ES-I3 (cell line): ENCODE measurements around the gene ITIH3.

Experiments used
- H3K36me3 ChIP-seq: 2 replicates; pipeline ENCODE4 v1.6.1; 2013; ENCODE audit warnings: mild to moderate bottlenecking, low read length, control low read depth, moderate library complexity; ENCODE audit not compliant: insufficient read depth
- H3K4me1 ChIP-seq: 2 replicates; pipeline ENCODE4 v1.6.1; 2013; ENCODE audit warnings: mild to moderate bottlenecking, control low read depth, low read length; ENCODE audit not compliant: insufficient read depth
- H3K9ac ChIP-seq: 2 replicates; pipeline ENCODE4 v1.6.1; 2013; ENCODE audit warnings: low read depth, mild to moderate bottlenecking, low read length, moderate library complexity
- H3K9me3 ChIP-seq: 2 replicates; pipeline ENCODE4 v1.6.1; 2013; ENCODE audit warnings: mild to moderate bottlenecking, low read length, moderate library complexity; ENCODE audit not compliant: control insufficient read depth, insufficient read depth

The ITIH3 gene

DNA sequence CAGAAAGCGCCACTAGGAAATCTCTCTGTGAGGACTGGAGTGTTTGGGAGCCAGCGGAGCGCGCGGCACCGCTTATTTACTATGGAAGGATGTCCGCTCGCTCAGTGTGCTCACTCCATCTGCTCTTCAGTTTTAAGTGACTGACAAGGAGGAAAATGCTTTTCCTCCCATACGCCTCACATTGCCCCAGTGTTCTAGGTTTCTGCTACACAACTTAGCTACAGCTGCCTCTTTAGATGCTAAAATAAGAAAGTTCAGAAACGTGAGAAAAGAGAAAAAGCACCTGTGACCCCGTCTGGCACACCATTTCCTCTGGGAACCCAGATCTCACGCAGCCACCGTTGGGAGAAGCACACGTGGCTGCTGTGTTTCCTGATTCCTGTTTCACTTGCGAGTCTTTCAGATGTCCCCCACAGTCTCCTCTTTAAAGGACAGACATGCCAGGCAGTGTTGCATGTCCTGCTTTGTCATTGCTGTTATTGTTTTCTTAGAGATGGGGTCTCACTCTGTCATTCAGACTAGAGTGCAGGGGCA is 51.9 kb downstream of the ITIH3 start:
- H3K4me1 ChIP-seq = no peaks in the 10 kb centered on the region
- H3K9me3 ChIP-seq = no peaks in the 10 kb centered on the region
- no peak overlapping the region for H3K9ac ChIP-seq
- H3K36me3 ChIP-seq = peaks cover 7% of the 10 kb centered on the region; the same call in 1 of the 2 replicates

GRCh38 chr3:52847241-52847640 is 52.6 kb downstream of the ITIH3 start:
- no peaks in the 10 kb centered on the region for H3K4me1 ChIP-seq

DNA sequence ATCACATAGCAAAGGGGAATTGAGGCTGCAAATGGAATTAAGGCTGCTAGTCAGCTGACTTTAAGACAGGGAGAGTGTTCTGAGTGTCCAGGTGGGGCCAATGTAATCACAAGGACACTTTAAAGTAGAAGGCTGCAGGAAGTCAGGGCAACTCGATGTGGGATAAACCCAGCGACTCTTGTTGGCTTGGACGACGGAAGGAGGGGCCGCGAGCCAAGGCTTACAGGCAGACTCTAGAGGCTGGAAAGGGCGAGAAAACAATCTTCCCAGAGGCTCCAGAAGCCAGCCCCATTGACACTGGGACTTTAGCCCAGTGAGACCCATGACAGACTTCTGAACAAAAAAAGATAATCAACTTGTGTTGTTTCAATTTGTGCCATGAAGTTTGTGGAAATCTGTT is 53.1 kb downstream of the ITIH3 start:
- no peak overlapping the region for H3K9ac ChIP-seq
- H3K9me3 ChIP-seq = no peaks in the 10 kb centered on the region
- peaks cover 7% of the 10 kb centered on the region; the same call in 1 of the 2 replicates for H3K36me3 ChIP-seq
- no peaks in the 10 kb centered on the region for H3K4me1 ChIP-seq

More at GRCh38 chr3:52847241-52847640, 52.6 kb downstream of the ITIH3 start:
- Histone ChIP-seq H3K36me3 (peaks cover 7% of the 10 kb centered on the region; the same call in 1 of the 2 replicates), H3K9me3 (no peaks in the 10 kb centered on the region), H3K9ac (no peak overlapping the region)

DNA sequence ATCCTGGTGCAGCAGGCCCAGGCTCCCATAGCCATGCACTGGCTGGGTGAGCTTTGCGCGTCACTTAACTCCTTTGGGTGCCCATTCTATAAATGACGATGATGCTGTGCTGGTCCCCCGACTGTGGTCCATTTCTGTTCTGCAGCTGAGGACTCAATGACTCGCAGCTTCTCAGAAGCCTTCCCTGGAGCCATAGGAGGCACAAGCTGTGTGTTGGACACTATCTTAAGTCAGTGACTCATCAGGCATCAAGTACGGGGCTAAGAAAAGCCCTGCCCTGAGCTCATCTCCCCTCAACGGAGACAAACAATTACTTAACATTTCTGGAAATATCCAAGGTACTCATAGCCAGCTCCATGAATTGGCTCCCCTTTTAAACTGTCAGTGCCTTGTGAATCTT is 54.0 kb downstream of the ITIH3 start:
- Histone ChIP-seq H3K9me3 (no peaks in the 10 kb centered on the region), H3K36me3 (peaks cover 7% of the 10 kb centered on the region; the same call in 1 of the 2 replicates), H3K9ac (no peak overlapping the region), H3K4me1 (no peaks in the 10 kb centered on the region)

GRCh38 chr3:52849656-52850055 is 55.1 kb downstream of the ITIH3 start:
- no peak overlapping the region for H3K9ac ChIP-seq
- no peaks in the 10 kb centered on the region for H3K4me1 ChIP-seq
- H3K36me3 ChIP-seq = peaks cover 7% of the 10 kb centered on the region; the same call in 1 of the 2 replicates
- H3K9me3 ChIP-seq = no peaks in the 10 kb centered on the region

DNA sequence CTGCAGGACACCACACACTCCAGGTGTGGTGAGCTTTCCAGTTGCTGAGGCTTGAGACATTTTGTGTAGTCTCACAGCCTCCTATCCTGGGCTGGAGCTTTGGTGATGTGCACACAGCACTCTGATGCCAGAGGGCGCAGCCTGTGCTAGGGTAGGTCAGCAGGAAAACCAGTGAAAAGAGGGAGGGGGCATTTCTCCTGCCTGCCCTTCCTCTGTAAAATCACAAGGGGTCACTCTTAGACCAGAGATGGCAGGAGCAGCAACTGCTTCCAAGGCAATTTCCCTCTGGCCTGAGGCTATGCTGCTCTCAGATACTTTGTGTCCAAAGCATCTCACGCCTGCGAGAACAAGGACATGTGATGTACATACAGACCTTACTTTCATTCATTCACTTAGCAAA is 56.8 kb downstream of the ITIH3 start:
- Histone ChIP-seq H3K9ac (no peak overlapping the region), H3K9me3 (no peaks in the 10 kb centered on the region), H3K4me1 (no peaks in the 10 kb centered on the region), H3K36me3 (peaks cover 7% of the 10 kb centered on the region; the same call in 1 of the 2 replicates)

DNA sequence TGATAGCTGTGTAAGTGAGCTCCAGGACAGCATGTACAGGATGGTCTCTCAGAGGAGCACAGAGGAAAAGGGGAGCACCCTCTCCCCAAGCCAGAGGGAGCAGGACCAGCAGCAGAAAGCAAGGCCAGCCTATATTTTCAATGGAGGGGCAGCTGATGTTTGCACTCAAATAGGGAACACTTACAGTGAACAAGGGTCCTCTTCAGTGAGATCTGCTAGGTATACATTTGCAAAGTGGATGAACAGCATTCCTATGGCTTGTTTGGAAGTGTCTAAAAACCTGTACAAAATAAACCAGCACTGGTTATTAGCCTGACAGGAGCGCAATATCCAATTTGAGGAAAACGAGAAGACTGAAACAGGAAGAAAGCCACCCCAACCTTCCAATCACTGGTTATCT is 57.8 kb downstream of the ITIH3 start:
- Histone ChIP-seq H3K9me3 (no peaks in the 10 kb centered on the region), H3K9ac (no peak overlapping the region), H3K4me1 (no peaks in the 10 kb centered on the region)

DNA sequence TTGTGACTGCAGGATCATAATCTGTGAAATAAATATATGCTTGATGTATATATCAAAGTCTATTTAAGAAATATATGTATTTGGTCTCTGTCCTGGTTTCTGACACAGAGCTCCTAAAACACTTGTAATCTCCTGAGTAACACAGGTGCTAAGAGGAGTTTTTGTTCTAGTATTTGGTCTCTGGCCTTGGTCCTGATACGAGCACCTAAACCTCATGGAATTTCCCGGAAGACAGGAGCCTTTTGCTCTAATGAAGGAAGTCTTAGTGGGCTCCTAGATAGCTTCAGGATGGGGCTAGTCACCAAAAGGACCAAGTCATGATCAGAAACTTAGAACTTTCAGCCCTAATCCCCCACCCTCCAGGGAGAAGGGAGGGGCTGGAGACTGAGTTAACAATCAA is 59.4 kb downstream of the ITIH3 start:
- Histone ChIP-seq H3K4me1 (no peaks in the 10 kb centered on the region), H3K9me3 (no peaks in the 10 kb centered on the region), H3K36me3 (no peaks in the 10 kb centered on the region; the same call in 1 of the 2 replicates), H3K9ac (no peak overlapping the region)

More for the DNA sequence above, 57.8 kb downstream of the ITIH3 start:
- peaks cover 7% of the 10 kb centered on the region; the same call in 1 of the 2 replicates for H3K36me3 ChIP-seq

- H3K4me1 ChIP-seq = no peaks in the 10 kb centered on the region
- H3K9me3 ChIP-seq = no peaks in the 10 kb centered on the region
- H3K9ac ChIP-seq = no peak overlapping the region
- no peaks in the 10 kb centered on the region; the same call in 1 of the 2 replicates for H3K36me3 ChIP-seq
These were observed 62.1 kb downstream of the ITIH3 start for GRCh38 chr3:52856666-52857065.

- H3K9ac ChIP-seq = no peak overlapping the region
- H3K4me1 ChIP-seq = no peaks in the 10 kb centered on the region
- no peaks in the 10 kb centered on the region; the same call in 1 of the 2 replicates for H3K36me3 ChIP-seq
- H3K9me3 ChIP-seq = no peaks in the 10 kb centered on the region
These were observed 62.5 kb downstream of the ITIH3 start for GRCh38 chr3:52857133-52857532.

GRCh38 chr3:52857864-52858263 is 63.3 kb downstream of the ITIH3 start:
- Histone ChIP-seq H3K9ac (no peak overlapping the region), H3K36me3 (no peaks in the 10 kb centered on the region), H3K4me1 (no peaks in the 10 kb centered on the region)

More at GRCh38 chr3:52857864-52858263, 63.3 kb downstream of the ITIH3 start:
- H3K9me3 ChIP-seq = no peaks in the 10 kb centered on the region
